GM18858 (cell line): ENCODE measurements around the gene TBATA.
A peak's percentile ranks its signal among the peaks of the same experiment; 100 is the strongest.

Experiments used
- ATAC-seq: cut with Tn5 transposase; IDR thresholded peaks from one replicate; pipeline ENCODE4 v1.9.1; 2021; ENCODE audit not compliant: unreplicated experiment

Gene TBATA

GRCh38 chr10:70785190-70785589 is at the start of gene TBATA:
TBATA (minus strand) TSS chr10:70785377; CDS start chr10:70783379, 1,998 bp downstream.
- ATAC-seq, result no peak

- ATAC-seq, result no peak
Observed at GRCh38 chr10:70834441-70835151, 49.4 kb upstream of the TBATA start.

DNA sequence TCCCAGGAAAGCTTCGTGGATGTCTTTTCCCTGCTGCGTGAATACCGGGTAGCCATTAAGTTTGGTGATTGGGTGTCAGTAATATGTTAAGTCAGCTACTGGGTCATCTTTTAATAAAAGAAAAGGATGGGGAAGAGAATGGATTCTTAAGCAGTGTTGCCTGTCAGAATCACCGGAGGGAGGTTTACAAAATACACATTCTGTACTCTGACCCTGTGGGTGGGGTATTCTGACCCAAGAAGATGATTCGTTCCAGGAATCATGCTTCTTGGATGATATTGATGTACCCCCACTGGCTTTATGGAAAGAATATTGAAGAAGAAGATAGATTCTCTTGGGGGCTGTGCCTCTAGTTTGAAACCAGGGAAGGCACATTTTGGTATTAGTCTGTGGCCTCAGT is 48.8 kb upstream of the TBATA start:
- no peak for ATAC-seq

DNA sequence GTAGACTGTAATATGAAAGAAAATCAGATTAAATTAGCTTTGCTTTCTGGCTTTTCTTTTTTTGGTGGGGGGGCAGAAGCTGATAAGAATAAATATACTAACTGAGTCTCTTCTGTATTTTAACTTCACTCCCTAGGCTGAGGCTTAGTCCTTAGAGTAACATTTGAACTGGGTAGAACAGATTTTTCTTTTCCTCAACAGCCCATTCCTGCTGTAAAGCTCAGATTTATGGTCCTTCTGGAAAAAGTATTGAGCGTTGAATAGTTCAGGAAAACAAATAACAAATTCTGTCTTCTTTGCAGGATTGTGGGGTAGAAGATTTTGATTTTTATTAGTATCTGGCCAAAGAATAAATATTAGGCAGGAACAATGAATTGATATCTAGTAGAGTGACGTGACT is 48.4 kb upstream of the TBATA start:
- ATAC-seq, result no peak

GRCh38 chr10:70832852-70833528 is 47.8 kb upstream of the TBATA start:
- ATAC-seq, result no peak

DNA sequence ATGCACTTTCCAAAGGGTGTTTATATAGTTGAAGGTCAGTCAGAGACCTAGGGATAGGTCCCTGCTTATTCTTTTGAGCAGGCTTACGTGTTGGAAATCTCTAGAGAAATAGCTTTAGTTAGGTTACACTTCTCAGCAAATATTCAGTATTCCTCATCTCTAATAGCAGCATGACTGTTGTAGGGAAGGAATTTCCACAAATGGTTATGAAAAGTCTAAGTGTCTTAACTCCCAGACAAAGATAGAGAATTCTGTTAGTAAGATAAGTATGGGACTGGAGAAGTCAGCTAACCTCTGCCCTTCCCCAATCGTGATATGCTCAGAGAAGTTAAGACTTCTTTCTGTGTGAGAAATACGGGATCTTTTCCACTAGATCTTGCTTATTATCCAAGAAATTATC is 47.0 kb upstream of the TBATA start:
- ATAC-seq, result no peak

- no peak for ATAC-seq
Observed at GRCh38 chr10:70830164-70830563, 45.0 kb upstream of the TBATA start.

DNA sequence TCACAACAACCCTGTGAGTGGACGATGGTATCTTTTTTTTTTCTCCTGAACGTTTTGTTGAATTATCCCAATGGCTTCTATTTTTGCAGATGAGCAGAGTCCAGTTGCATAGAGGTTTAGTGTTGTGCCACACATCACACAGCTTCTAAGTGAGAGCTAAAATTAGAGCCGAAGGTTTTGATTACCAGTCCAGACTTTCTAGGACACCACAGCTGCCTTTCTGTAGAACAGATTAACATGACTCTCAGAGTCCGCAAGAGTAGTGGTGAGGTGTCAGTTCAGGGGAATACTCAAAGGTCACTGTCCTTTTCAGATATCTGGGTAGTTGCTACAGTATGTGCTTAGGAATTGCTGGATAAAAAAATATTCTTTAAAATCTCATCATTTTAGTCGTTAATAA is 44.4 kb upstream of the TBATA start:
- no peak for ATAC-seq

GRCh38 chr10:70828923-70829322 is 43.7 kb upstream of the TBATA start:
- no peak for ATAC-seq

DNA sequence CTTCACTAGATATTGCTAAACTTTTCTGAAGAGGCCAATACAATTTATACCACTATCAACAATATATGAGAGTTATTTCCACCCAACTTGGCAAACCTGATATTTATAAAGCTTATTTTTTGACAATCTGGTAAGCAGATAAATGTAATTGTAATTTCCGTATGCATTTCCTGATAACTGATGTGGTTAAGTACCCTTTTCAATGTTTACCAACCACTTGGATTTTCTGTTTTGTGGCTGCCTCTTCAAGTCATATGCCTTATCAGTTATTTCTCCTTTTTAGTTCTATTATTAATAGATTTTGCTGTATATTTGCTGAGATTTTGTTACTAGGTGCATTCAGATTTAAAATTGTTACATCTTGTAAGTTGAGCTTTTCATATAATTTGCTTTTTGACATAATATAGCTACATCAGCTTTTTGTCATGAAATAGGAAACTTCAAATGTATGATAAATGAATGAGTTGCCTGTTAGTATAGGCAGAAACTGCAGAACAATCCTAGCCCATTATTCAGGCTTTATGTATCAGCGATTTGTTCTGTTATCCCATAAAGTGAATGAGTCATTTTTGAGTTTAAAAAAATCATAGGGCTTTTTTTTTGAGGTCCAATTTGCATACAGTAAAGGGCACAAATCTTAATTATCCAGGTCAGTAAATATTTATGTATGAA is 42.0 kb upstream of the TBATA start:
- no peak for ATAC-seq

GRCh38 chr10:70822076-70822820 is 37.1 kb upstream of the TBATA start:
- no peak for ATAC-seq

DNA sequence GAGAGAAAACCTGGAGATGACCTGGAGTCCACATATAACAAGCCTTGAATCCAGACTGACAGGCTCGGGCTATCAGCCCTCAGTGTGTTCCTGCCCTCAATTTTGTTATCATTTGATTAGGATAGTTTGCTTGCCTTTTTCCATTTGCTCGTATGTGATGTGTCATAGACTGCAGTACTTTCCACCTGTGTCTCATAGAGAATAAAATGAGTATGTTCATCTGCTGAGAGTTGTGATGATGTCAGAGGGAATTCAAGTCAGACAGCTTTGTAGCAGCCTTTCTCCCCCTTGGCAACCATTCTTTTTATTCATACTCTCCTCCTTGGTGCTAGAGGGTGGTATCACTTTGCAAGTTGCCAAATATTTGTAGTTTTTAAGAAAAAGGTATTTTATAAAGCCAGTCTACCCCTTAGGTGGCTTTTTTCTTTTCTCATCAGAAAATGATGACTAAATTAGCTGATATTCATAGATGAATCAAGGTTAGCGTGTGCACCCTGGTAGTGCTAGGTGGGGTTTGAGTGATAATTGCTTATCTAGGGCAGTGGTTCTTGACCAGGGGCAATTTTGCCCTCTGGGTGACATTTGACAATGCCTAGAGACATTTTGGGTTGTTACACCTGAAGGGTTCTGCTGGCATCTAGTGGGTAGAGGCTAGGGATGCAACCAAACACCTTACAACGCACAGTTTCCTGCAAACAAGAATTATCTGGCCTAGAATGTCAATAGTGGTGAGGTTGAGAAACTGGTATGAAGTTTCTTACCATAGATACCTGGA is 36.0 kb upstream of the TBATA start:
- ATAC-seq, result no peak

GRCh38 chr10:70816220-70816894 is 31.2 kb upstream of the TBATA start:
- ATAC-seq, result no peak

GRCh38 chr10:70815504-70816219 is 30.5 kb upstream of the TBATA start, which contains the start of gene SGPL1:
SGPL1 (plus strand) TSS chr10:70815948; CDS start chr10:70816854, 906 bp downstream.
- peak; percentile 87 for ATAC-seq

DNA sequence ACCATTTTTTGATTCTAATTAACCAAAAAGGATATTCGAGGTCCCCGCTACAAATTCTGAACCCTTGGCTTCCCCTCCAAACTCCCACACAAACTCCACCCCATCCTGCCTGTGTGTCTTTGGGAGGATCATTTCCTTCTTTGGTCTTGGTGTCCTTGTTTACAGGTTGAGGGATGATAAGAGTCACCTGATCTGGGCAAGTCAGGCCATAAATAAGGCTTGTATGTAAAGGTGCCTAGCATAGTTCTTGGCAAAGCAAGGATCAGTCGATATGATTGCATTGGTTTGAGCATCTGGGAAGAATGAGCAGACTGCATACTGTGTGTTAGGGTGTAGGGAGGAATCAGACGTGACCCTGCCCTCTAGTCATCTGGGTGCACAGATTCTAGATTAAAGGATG is 28.9 kb upstream of the TBATA start:
- no peak for ATAC-seq

DNA sequence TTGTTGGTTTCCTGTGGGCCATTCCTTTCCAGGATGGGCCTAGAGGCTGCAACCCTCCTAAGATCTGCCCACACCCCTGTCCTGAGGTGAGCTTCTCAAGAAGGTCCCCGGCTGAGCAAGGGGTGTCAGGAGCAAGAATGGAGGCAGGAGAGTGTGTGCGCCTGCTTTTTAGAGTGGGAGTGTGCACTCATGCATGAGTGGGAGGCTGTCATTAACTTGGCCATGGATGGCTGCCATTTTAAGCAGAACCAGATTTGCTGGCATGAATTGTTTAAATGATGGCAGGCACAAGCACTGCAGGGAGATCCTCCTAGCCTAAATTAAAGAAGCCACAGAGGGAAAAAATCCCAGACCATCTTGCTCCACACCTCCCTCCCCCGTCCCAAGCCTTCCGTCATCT is 27.6 kb upstream of the TBATA start:
- ATAC-seq, result no peak

DNA sequence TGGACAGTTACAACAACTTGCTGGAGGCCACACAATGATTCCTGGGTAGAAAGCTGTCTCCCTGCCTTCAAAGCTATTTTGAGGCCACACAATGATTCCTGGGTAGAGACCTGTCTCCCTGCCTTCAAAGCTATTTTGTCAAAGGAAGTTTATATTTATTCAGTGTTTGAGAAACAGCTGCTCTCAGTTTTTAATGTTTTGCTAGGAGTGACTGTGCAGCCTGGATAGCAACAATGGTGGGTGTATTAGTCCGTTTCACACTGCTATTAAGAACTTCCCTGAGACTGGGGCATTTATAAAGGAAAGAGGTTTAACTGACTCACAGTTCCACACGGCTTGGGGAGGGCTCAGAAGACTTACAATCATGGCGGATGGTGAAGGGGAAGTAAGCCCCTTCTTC is 26.7 kb upstream of the TBATA start:
- no peak for ATAC-seq

DNA sequence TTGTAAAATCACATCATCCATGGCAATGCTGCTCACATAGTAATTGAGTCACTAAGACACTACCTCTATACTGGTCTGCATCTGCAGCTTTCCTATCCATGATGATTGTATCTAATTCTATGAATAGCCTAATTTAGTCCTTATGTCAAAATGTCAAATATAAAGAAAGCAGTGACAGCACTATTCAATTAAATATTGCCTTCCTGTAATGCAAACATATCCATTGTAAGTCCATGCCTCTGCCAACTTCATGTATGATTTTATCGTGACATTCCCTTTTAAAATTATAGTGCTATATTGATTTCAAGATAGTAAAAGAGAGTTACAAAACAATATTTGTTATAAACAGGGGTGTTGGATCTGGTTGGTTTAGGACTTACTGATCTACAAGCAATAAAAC is 25.8 kb upstream of the TBATA start:
- ATAC-seq, result no peak

- no peak for ATAC-seq
Observed at GRCh38 chr10:70809726-70810125, 24.5 kb upstream of the TBATA start.
